H1 (cell line): ENCODE results near the gene GRID2. TPM values are rescaled to one million over a fixed set of nuclear protein-coding genes. Genes with fewer than 3 reads are reported as not detected.

Experiments used
- JUN ChIP-seq: IDR thresholded peaks from 2 replicates; pipeline ENCODE4 v1.6.1; 2011; ENCODE audit warnings: low read depth, mild to moderate bottlenecking, improper control_type of control experiment, low read length
- polyA plus RNA-seq, 7 experiments: library from polyadenylated mRNA; depleted of rRNA in 3 of 7; stranded (reverse) in 5 of 7; unstranded in 2 of 7; fragments of >200 nt in 5 of 7; fragments of 200-250 nt in 2 of 7; gene quantifications; 1 replicate in 5 of 7; 2 replicates in 1 of 7; 4 replicates in 1 of 7; pipeline versions ENCODE4 v1.2.1 to v1.2.3, GENCODE V29; 2011 to 2013; ENCODE audit warnings: missing spikeins in 2 of 7, mixed read lengths in 2 of 7
- total RNA-seq: library from RNA; stranded (reverse); fragmentation: NEBNext Ultra II Directional; extraction: Animal tissue kit (Norgen Biotek cat#: 25700); gene quantifications from 2 replicates; pipeline ENCODE4 v1.2.1, GENCODE V29; 2021

The GRID2 gene
- total and polyA plus RNA-seq, 2 of the 8 experiments (the other 6 are each of a cell fraction or from before 2014, with no cell fraction given): 31.1 to 81.9 TPM

DNA sequence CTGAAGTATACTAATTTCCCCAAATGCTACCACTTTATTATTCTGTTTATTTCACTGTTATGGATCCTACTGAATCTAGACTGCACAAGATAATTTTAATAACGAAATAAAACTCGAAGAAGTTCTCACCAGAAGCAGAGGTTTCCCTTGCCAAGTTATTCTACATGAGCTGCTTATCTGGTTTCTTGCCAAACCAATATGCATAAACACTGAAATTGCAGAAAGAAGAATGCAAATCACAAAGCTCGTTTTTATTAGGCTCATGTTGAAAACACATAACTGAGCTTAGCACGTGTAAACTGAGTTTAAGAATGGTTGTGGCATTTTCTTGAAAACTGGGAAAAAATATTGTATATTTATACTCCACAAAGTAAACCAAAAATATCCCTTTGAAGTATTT is 35.9 kb downstream of the GRID2 start (continued):
- TF ChIP-seq JUN: no peak
